HL-60 (cell line): ENCODE results near the gene ANKRD40.
A peak's percentile ranks its signal among the peaks of the same experiment; 100 is the strongest.

Experiments used
- DNase-seq, 2 experiments: peaks; one replicate each; pipeline ENCODE4 v3.0.0-alpha.2; 2010 to 2020; ENCODE audit warnings: low read depth in 1 of 2, low spot score in 1 of 2
- H3K27ac ChIP-seq: fragments of 250-450 bp; sonication (Bioruptor Pico); replicated peaks from 2 replicates; pipeline ENCODE4 v1.5.1; 2020; ENCODE audit warnings: mild to moderate bottlenecking, moderate library complexity
- H3K27me3 ChIP-seq: fragments of 250-450 bp; sonication (Bioruptor Pico); 2 replicates; pipeline ENCODE4 v1.5.1; 2021; ENCODE audit warnings: mild to moderate bottlenecking, moderate library complexity; ENCODE audit not compliant: insufficient read depth, poor library complexity, severe bottlenecking
- H3K4me3 ChIP-seq: replicated peaks from 2 replicates; pipeline ENCODE4 v1.5.1; 2011; ENCODE audit warnings: mild to moderate bottlenecking, control low read depth, low read length; ENCODE audit not compliant: insufficient read depth
- GABPA ChIP-seq: IDR thresholded peaks from 2 replicates; pipeline ENCODE4 v1.6.1; 2012; ENCODE audit warnings: low read depth
- POLR2AphosphoS5 ChIP-seq: IDR thresholded peaks from 2 replicates; pipeline ENCODE4 v1.6.1; 2012; ENCODE audit warnings: low read depth
- SPI1 ChIP-seq: IDR thresholded peaks from 2 replicates; pipeline ENCODE4 v1.6.1; 2012; ENCODE audit warnings: low read depth, mild to moderate bottlenecking, borderline replicate concordance
- TF ChIP-seq, protein P1 (sequence below): IDR thresholded peaks from 2 replicates; pipeline ENCODE4 v1.6.1; 2012; ENCODE audit warnings: low read depth; ENCODE audit not compliant: insufficient replicate concordance
- TF ChIP-seq, protein P2 (sequence below): IDR thresholded peaks from one replicate; pipeline ENCODE4 v1.5.1; 2011; ENCODE audit warnings: low read length, control low read depth, inconsistent platforms; ENCODE audit not compliant: insufficient read depth

The ANKRD40 gene

DNA sequence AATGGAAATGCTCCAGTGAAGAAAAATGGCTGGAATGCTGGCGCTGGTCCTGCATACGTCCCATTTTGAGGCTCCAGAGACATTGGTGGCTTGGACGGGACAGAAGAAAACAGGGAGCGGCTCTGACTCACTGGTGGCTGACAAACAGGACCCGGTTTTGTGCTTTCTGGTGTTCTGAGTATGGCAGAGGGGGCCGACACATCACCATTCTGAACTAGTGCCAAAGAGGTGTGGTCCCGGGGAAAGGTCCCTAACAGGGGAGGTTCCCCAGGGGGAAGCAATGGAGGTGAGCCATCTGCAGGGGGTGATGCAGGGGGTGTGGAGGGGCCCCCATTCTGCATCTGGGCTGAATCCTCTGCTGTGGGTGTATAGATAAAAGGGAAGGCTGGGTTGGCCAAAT lies 8.3 kb downstream of the ANKRD40 start:
- H3K27ac ChIP-seq: no peak overlapping the region
- no peak for DNase-seq
- TF ChIP-seq, protein P1, sequence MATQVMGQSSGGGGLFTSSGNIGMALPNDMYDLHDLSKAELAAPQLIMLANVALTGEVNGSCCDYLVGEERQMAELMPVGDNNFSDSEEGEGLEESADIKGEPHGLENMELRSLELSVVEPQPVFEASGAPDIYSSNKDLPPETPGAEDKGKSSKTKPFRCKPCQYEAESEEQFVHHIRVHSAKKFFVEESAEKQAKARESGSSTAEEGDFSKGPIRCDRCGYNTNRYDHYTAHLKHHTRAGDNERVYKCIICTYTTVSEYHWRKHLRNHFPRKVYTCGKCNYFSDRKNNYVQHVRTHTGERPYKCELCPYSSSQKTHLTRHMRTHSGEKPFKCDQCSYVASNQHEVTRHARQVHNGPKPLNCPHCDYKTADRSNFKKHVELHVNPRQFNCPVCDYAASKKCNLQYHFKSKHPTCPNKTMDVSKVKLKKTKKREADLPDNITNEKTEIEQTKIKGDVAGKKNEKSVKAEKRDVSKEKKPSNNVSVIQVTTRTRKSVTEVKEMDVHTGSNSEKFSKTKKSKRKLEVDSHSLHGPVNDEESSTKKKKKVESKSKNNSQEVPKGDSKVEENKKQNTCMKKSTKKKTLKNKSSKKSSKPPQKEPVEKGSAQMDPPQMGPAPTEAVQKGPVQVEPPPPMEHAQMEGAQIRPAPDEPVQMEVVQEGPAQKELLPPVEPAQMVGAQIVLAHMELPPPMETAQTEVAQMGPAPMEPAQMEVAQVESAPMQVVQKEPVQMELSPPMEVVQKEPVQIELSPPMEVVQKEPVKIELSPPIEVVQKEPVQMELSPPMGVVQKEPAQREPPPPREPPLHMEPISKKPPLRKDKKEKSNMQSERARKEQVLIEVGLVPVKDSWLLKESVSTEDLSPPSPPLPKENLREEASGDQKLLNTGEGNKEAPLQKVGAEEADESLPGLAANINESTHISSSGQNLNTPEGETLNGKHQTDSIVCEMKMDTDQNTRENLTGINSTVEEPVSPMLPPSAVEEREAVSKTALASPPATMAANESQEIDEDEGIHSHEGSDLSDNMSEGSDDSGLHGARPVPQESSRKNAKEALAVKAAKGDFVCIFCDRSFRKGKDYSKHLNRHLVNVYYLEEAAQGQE: no peak
- TF ChIP-seq GABPA: no peak
- TF ChIP-seq, protein P2, sequence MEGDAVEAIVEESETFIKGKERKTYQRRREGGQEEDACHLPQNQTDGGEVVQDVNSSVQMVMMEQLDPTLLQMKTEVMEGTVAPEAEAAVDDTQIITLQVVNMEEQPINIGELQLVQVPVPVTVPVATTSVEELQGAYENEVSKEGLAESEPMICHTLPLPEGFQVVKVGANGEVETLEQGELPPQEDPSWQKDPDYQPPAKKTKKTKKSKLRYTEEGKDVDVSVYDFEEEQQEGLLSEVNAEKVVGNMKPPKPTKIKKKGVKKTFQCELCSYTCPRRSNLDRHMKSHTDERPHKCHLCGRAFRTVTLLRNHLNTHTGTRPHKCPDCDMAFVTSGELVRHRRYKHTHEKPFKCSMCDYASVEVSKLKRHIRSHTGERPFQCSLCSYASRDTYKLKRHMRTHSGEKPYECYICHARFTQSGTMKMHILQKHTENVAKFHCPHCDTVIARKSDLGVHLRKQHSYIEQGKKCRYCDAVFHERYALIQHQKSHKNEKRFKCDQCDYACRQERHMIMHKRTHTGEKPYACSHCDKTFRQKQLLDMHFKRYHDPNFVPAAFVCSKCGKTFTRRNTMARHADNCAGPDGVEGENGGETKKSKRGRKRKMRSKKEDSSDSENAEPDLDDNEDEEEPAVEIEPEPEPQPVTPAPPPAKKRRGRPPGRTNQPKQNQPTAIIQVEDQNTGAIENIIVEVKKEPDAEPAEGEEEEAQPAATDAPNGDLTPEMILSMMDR: no peak
- TF ChIP-seq SPI1: no peak
- H3K27me3 ChIP-seq: no peaks in the 10 kb centered on the region
- H3K4me3 ChIP-seq: no peak overlapping the region

- Histone ChIP-seq H3K27me3 (no peaks in the 10 kb centered on the region), H3K27ac (no peak overlapping the region), H3K4me3 (no peak overlapping the region)
- peak; percentile 59 for TF ChIP-seq SPI1
- TF ChIP-seq GABPA: no peak
- no peak for DNase-seq
These were observed 9.9 kb downstream of the ANKRD40 start for GRCh38 chr17:50697663-50698272.

DNA sequence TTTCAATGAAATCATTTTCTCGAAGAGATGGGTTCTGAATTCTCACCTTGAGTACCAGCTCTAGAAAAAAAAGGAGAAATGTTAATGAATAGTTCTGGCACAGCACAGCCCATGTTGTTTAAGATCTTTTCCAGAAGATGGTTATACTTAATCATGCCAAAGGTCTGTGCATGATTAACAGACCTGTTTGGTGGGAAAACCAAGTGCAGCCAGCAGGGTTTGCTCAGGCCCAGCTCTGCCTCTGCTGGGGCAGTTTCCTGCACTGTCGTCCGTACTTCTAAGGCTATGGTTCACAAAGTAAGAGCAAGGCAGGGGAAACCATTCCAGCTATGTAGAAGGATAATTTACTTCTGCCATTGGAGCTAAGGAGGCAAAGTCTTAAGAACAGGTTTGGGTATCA lies 10.7 kb downstream of the ANKRD40 start:
- DNase-seq: no peak
- TF ChIP-seq GABPA (no peak), SPI1 (no peak), POLR2AphosphoS5 (no peak)
- TF ChIP-seq, protein P1: no peak
- TF ChIP-seq, protein P2: no peak
- no peak overlapping the region for H3K27ac ChIP-seq
- H3K4me3 ChIP-seq: no peak overlapping the region
- no peaks in the 10 kb centered on the region for H3K27me3 ChIP-seq

GRCh38 chr17:50696365-50696879 lies 11.3 kb downstream of the ANKRD40 start:
- DNase-seq: no peak
- no peak overlapping the region for H3K4me3 ChIP-seq
- no peak overlapping the region for H3K27ac ChIP-seq
- TF ChIP-seq GABPA: no peak
- TF ChIP-seq POLR2AphosphoS5: no peak
- no peak for TF ChIP-seq SPI1
- no peaks in the 10 kb centered on the region for H3K27me3 ChIP-seq
